GM12891 (cell line): Measurements from ENCODE around the gene HS1BP3.

Experiments
- PAX5 ChIP-seq: IDR thresholded peaks from 2 replicates; pipeline ENCODE4 v1.6.1; 2011; ENCODE audit warnings: low read length, moderate library complexity, mild to moderate bottlenecking; ENCODE audit not compliant: insufficient read depth, severe bottlenecking
- POLR2A ChIP-seq: IDR thresholded peaks from 2 replicates; pipeline ENCODE4 v1.6.1; 2011; ENCODE audit warnings: low read depth, low read length, control low read depth
- POLR2AphosphoS5 ChIP-seq: IDR thresholded peaks from 2 replicates; pipeline ENCODE4 v1.6.1; 2011; ENCODE audit warnings: low read depth, low read length, control low read depth
- POU2F2 ChIP-seq: IDR thresholded peaks from 2 replicates; pipeline ENCODE4 v1.6.1; 2011; ENCODE audit warnings: low read depth, mild to moderate bottlenecking, control low read depth, low read length, moderate library complexity
- SPI1 ChIP-seq: IDR thresholded peaks from 2 replicates; pipeline ENCODE4 v1.6.1; 2011; ENCODE audit warnings: low read depth, low read length, control low read depth
- TAF1 ChIP-seq: IDR thresholded peaks from 2 replicates; pipeline ENCODE4 v1.6.1; 2011; ENCODE audit warnings: low read depth, low read length, control low read depth

GRCh38 chr2:20645301-20645701, 5.6 kb downstream of the HS1BP3 start:
- no peak for TF ChIP-seq POLR2A
- no peak for TF ChIP-seq POLR2AphosphoS5
- TF ChIP-seq SPI1 = no peak
- no peak for TF ChIP-seq TAF1
- no peak for TF ChIP-seq POU2F2
- TF ChIP-seq PAX5 = no peak
